Progenitor cell of endocrine pancreas (in vitro differentiated cells): ENCODE measurements around the gene SORCS2. TPM values are rescaled to one million over a fixed set of nuclear protein-coding genes. Genes with fewer than 3 reads are reported as not detected.

Experiments used
- DNase-seq: peaks from one replicate; pipeline ENCODE4 v3.0.0; 2021; ENCODE audit warnings: low spot score; ENCODE audit not compliant: unreplicated experiment
- H3K27ac Mint-ChIP-seq: 2 replicates; pipeline ENCODE4 v1.8.0; 2021; ENCODE audit warnings: mild to moderate bottlenecking, moderate library complexity, mixed read lengths
- H3K27me3 Mint-ChIP-seq: 2 replicates; pipeline ENCODE4 v1.8.0; 2021; ENCODE audit warnings: mixed read lengths
- H3K36me3 Mint-ChIP-seq: 2 replicates; pipeline ENCODE4 v1.8.0; 2022; ENCODE audit warnings: mixed read lengths; ENCODE audit not compliant: insufficient read depth
- H3K4me1 Mint-ChIP-seq: 2 replicates; pipeline ENCODE4 v1.8.0; 2021; ENCODE audit warnings: low read depth, mixed read lengths
- H3K4me3 Mint-ChIP-seq: 2 replicates; pipeline ENCODE4 v1.8.0; 2021; ENCODE audit warnings: low read depth, mild to moderate bottlenecking, moderate library complexity, mixed read lengths
- H3K9me3 Mint-ChIP-seq: 2 replicates; pipeline ENCODE4 v1.8.0; 2021; ENCODE audit warnings: low read depth, mixed read lengths
- total RNA-seq: library from RNA; stranded (reverse); gene quantifications from 2 replicates; pipeline ENCODE4 v1.2.1, GENCODE V29; 2021
- TF ChIP-seq, protein P1 (sequence below): fragments of 200-600 bp; sonication (generic); IDR thresholded peaks from one replicate; pipeline ENCODE4 v1.5.0; 2021; ENCODE audit warnings: antibody characterized with exemption, mild to moderate bottlenecking; ENCODE audit not compliant: unreplicated experiment

The SORCS2 gene
- total RNA-seq, 1 donor from 2014 or later: 2.2 TPM

GRCh38 chr4:7364979-7365378 lies 172.6 kb downstream of the SORCS2 start:
- H3K27me3 Mint-ChIP-seq: peaks cover 18% of the 10 kb centered on the region
- H3K4me1 Mint-ChIP-seq: no peaks in the 10 kb centered on the region
- no peaks in the 10 kb centered on the region for H3K36me3 Mint-ChIP-seq
- H3K27ac Mint-ChIP-seq: peak overlapping the region; percentile 46
- no peaks in the 10 kb centered on the region for H3K9me3 Mint-ChIP-seq
- TF ChIP-seq, protein P1, sequence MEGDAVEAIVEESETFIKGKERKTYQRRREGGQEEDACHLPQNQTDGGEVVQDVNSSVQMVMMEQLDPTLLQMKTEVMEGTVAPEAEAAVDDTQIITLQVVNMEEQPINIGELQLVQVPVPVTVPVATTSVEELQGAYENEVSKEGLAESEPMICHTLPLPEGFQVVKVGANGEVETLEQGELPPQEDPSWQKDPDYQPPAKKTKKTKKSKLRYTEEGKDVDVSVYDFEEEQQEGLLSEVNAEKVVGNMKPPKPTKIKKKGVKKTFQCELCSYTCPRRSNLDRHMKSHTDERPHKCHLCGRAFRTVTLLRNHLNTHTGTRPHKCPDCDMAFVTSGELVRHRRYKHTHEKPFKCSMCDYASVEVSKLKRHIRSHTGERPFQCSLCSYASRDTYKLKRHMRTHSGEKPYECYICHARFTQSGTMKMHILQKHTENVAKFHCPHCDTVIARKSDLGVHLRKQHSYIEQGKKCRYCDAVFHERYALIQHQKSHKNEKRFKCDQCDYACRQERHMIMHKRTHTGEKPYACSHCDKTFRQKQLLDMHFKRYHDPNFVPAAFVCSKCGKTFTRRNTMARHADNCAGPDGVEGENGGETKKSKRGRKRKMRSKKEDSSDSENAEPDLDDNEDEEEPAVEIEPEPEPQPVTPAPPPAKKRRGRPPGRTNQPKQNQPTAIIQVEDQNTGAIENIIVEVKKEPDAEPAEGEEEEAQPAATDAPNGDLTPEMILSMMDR: no peak
- H3K4me3 Mint-ChIP-seq: no peak overlapping the region
- no peak for DNase-seq

GRCh38 chr4:7365462-7366179 lies 173.3 kb downstream of the SORCS2 start:
- Mint-ChIP-seq H3K4me3 (no peak overlapping the region), H3K9me3 (no peaks in the 10 kb centered on the region), H3K36me3 (no peaks in the 10 kb centered on the region), H3K4me1 (no peaks in the 10 kb centered on the region), H3K27ac (no peak overlapping the region), H3K27me3 (peaks cover 18% of the 10 kb centered on the region)
- DNase-seq: no peak
- TF ChIP-seq, protein P1: no peak

GRCh38 chr4:7366180-7366945 lies 174.0 kb downstream of the SORCS2 start:
- H3K4me3 Mint-ChIP-seq: no peak overlapping the region
- H3K36me3 Mint-ChIP-seq: no peaks in the 10 kb centered on the region
- peaks cover 14% of the 10 kb centered on the region for H3K27me3 Mint-ChIP-seq
- H3K27ac Mint-ChIP-seq: no peak overlapping the region
- TF ChIP-seq, protein P1: no peak
- no peaks in the 10 kb centered on the region for H3K4me1 Mint-ChIP-seq
- no peak for DNase-seq
- no peaks in the 10 kb centered on the region for H3K9me3 Mint-ChIP-seq

- H3K36me3 Mint-ChIP-seq: no peaks in the 10 kb centered on the region
- H3K9me3 Mint-ChIP-seq: no peaks in the 10 kb centered on the region
- H3K27ac Mint-ChIP-seq: no peak overlapping the region
- no peak overlapping the region for H3K4me3 Mint-ChIP-seq
- no peaks in the 10 kb centered on the region for H3K4me1 Mint-ChIP-seq
- DNase-seq: no peak
- TF ChIP-seq, protein P1: no peak
- peaks cover 14% of the 10 kb centered on the region for H3K27me3 Mint-ChIP-seq
Observed at GRCh38 chr4:7366954-7367353, 174.6 kb downstream of the SORCS2 start.

GRCh38 chr4:7367406-7367805 lies 175.1 kb downstream of the SORCS2 start:
- Mint-ChIP-seq H3K36me3 (no peaks in the 10 kb centered on the region), H3K9me3 (no peaks in the 10 kb centered on the region), H3K4me1 (no peaks in the 10 kb centered on the region), H3K4me3 (no peak overlapping the region), H3K27ac (no peak overlapping the region), H3K27me3 (peaks cover 14% of the 10 kb centered on the region)
- no peak for DNase-seq
- TF ChIP-seq, protein P1: no peak
